Esophagus squamous epithelium (tissue), 4 donors: ENCODE data around the gene SNRPD2.

Source experiments
- POLR2A ChIP-seq, 4 donors: fragments of 450-650 bp; IDR thresholded peaks; one replicate each; pipeline ENCODE4 v1.6.1; 2017; ENCODE audit warnings: antibody characterized with exemption in 4 of 4, mild to moderate bottlenecking in 4 of 4, moderate library complexity in 3 of 4
- TF ChIP-seq, protein P1 (sequence below), 6 experiments: fragments of 450-650 bp in 4 of 6; fragments of 200-600 bp in 2 of 6; sonication (generic) in 2 of 6; IDR thresholded peaks; one replicate each; pipeline ENCODE4 v1.5.1; 2016 to 2019; ENCODE audit warnings: antibody characterized with exemption in 6 of 6, mild to moderate bottlenecking in 4 of 6, moderate library complexity in 4 of 6

DNA sequence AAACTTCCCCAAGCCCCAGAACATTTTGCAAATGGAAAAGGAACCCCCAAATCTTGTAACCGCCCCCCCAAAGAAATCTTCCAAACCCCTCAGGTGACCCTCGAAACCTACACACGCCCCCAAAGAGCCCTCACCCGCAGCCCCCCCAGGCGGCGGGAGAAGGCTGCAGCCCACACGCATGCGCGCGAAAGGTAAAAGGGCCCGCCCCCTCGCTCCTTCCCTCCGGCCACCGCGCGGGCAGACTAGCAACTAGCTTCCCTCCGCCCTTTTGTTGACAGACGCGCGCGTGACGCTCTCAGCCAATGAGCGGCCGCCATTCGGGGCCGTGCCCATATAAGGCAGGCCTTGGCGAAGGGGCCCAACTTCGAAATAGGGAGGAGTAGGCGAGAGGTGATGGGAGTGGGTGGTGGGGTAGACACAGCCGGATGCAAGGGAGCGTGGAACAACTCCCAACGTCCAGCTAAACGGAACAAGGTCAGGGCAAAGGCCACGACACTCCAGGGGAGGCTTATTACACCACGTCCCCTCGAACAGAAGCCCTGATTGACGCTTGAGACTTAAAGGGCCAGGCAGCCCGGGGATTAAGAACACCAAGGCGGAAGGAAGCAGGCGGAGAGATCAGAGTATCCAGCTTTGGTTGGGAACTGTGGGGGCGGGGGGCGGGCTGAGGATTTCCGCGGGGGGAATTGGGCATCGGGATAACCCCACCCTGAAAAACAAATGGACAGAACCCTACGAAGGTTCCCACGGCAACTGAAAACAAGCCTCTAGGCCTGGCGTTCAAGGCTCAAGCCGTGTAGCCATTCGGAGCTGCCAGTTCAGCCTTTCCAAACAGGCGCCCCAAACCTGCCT, 25.6 kb upstream of the SNRPD2 start:
- TF ChIP-seq, protein P1, sequence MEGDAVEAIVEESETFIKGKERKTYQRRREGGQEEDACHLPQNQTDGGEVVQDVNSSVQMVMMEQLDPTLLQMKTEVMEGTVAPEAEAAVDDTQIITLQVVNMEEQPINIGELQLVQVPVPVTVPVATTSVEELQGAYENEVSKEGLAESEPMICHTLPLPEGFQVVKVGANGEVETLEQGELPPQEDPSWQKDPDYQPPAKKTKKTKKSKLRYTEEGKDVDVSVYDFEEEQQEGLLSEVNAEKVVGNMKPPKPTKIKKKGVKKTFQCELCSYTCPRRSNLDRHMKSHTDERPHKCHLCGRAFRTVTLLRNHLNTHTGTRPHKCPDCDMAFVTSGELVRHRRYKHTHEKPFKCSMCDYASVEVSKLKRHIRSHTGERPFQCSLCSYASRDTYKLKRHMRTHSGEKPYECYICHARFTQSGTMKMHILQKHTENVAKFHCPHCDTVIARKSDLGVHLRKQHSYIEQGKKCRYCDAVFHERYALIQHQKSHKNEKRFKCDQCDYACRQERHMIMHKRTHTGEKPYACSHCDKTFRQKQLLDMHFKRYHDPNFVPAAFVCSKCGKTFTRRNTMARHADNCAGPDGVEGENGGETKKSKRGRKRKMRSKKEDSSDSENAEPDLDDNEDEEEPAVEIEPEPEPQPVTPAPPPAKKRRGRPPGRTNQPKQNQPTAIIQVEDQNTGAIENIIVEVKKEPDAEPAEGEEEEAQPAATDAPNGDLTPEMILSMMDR (IDR thresholded peaks at IDR 0.05) = peak in 3 of 6 experiments; percentile 19 to 39 (median 31)
- peak in 3 of 4 donors; percentile 15 to 90 (median 66) for TF ChIP-seq POLR2A (IDR thresholded peaks at IDR 0.05)
